Prostate gland (tissue), 2 donors: ENCODE measurements around the gene FOXP1.

Experiments used
- CTCF ChIP-seq, 4 experiments: fragments of 200-600 bp in 2 of 4; fragments of 450-650 bp in 2 of 4; sonication (generic) in 2 of 4; IDR thresholded peaks; 1 replicate in 3 of 4; 2 replicates in 1 of 4; pipeline ENCODE4 v1.5.1; 2016 to 2019; ENCODE audit warnings: antibody characterized with exemption in 4 of 4, mild to moderate bottlenecking in 2 of 4, moderate library complexity in 2 of 4
- POLR2A ChIP-seq: fragments of 450-650 bp; IDR thresholded peaks from one replicate; pipeline ENCODE4 v1.6.1; 2016; ENCODE audit warnings: antibody characterized with exemption, mild to moderate bottlenecking

- TF ChIP-seq POLR2A (no peak), CTCF (IDR thresholded peaks at IDR 0.05) (no peak)
These were observed 182.5 kb downstream of the FOXP1 start for GRCh38 chr3:71400986-71401451.
